Left cardiac atrium (tissue), 4 donors: ENCODE measurements around the gene DUSP7. TPM values are rescaled to one million over a fixed set of nuclear protein-coding genes. Genes with fewer than 3 reads are reported as not detected.

Source experiments
- ATAC-seq, 2 donors: fragments of 200-7000 bp; cut with Tn5 transposase; one replicate each; pipeline ENCODE4 v1.9.1; 2020; ENCODE audit warnings: mild to moderate bottlenecking in 2 of 2, moderate library complexity in 2 of 2
- DNase-seq: peaks from one replicate; pipeline ENCODE4 v3.0.0-alpha.2; 2020
- intact Hi-C, 2 donors: fragments of 100-400 bp; cut with DNase I; formaldehyde crosslinking; loops; one replicate each; pipeline versions ENCODE4 v1.14.1 to v1.15.1; 2022 to 2023
- total RNA-seq, 2 donors: library from RNA; stranded (reverse); fragmentation: NEBNext Ultra II Directional; extraction: Animal tissue kit (Norgen Biotek cat#: 25700); gene quantifications; one replicate each; pipeline ENCODE4 v1.2.1, GENCODE V29; 2021
- donor health status: DM: no; HTN: yes; CAD: no.
- donor health status: DM: no; HTN: yes; CAD: no; lungs with severe emphysema.
- donor health status: DM: yes; HTN: yes; CAD: no.
- donor health status: Dilated cardiomyopathy.

The DUSP7 gene
- total RNA-seq, 2 donors from 2014 or later: 24.6 to 39.3 TPM

DNA sequence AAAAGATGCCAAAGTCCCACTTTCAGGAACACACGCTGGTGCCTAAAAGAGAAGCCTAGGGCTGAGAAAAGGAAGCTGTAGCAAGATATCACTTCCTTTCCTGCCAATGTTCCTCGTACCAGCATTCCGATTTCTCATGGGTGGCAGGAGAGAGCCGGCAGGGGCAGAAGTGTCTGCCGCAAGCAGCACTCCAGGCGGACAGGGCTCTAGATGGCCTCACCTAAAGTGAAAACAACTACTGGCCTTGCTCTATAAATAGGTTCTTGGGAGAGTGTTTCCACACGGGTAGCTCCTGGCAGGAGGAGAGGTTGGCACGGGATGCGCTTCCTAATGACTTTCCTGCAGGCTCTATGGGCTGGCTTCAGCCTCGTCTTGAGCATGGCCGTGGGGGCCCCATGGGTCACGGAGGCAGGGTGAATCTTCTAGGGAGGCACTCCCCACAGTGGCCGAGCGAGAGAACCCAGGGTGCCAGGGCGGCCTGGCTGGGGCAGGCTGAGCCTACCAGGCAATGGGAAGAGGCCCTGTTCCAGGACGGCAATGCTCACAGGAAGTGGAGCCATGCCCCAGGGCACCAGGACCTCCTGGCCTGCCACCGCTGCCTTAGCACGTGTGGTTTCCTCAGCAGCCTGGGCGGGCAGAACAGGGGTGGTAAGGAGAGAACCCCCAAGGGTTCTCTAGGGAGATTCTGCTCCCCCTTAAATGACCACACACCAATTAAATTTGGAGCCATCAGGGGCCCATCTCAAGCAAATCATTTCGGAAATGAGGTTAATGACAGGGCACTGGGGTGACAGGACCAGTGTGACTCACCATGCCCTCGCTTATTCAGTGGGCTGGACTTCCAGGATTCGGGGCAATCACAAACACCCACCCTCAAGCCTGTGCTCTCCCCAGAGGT is 14.6 kb upstream of the DUSP7 start:
- intact Hi-C loops: loop anchor here in 1 of 2 donors (5.0 kb wide), 1 partner anchor 36 kb away; no protein-coding TSS in a partner anchor
- peak; percentile 69 to 73 for ATAC-seq
- DNase-seq: peak; percentile 67

DNA sequence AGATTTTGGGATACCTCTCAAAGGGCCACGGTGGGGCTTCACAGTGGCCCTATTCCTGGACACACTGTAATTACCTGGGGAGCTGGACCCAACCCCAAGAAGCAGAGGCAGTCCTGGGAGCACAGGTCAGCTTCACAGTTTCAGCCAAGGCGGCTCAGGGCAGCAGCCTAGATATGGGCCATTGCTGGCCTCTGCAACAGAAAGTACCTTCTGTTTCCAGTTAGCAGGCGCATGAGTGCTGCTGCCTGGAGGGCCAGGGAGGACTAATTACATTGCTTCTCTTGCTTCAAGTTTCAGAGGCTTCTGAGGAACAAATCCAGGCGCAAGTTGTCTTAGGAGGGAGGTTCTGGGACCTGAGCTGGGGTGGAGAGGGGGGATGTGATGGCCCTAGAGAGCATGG is 13.5 kb upstream of the DUSP7 start:
- no peak for DNase-seq
- no peak for ATAC-seq
- intact Hi-C loops: loop anchor here in 1 of 2 donors (5.0 kb wide), 1 partner anchor 37 kb away; no protein-coding TSS in a partner anchor

DNA sequence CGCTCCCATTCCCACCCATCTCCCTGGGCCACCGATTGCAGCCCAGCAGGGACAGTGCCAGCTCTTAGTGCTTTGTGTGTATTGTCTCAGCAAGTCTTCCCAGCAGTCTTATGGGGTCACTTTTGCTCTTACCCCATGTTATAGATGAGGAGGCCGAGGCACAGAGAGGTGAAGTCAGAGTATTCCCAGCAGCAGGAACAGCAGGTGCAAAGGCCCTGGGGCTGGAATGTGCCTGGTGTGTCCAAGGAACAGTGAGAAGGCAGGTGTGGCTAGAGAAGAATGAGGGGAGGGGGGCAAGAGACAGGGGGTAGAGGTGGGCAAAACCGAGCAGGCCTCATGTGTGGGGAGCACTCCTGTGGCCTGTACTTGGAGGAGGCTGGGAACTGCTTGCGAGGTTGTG is 12.8 kb upstream of the DUSP7 start:
- DNase-seq: no peak
- no peak for ATAC-seq
- intact Hi-C loops: no loop called here

DNA sequence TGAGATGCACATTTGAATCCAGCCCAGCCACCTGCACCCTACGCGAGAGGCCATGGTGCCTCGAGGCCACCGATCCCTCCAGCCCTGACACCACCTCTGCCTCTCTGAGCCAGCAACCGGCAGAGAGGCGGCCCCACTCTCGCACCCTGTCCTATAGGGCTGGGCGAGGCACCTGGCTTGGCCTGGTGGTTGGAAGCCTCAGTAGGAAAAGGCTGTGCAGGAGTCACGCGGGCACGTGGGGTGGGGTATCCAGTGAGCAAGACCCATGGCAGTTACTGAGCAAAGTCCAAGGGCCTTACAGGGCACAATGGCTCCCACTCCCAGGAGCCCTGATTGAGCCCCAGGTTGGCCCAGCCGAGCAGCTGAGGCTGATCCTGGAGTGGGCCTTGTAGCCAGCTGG is 12.4 kb upstream of the DUSP7 start:
- no peak for DNase-seq
- intact Hi-C loops: no loop called here
- ATAC-seq: no peak

DNA sequence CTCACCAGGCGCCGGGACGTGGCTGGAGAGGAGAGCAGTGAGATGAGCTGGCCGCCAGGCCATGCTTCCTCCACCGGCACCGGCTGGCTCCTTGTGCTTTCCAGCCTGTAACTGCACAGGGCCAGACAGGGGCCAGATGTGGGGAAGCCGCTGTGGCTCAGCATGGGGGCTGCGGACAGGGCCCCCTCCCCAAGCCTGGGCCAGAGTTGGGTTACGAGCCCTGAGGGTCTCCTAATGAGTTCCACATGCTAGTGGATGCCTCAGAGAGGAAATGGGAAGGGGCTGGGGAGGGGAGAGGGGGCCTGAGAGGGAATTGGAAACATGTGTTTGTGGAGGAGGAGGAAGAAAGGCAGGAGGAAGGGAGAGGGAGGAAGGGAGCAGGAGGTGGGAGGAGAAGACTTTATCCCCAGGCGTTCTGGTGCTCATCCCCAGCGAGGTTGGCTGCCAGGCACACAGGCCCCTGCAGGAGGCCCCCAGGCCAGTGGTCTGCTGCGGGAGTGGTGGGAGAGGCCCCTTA is 11.7 kb upstream of the DUSP7 start:
- intact Hi-C loops: no loop called here
- DNase-seq (no peak), ATAC-seq (no peak)

DNA sequence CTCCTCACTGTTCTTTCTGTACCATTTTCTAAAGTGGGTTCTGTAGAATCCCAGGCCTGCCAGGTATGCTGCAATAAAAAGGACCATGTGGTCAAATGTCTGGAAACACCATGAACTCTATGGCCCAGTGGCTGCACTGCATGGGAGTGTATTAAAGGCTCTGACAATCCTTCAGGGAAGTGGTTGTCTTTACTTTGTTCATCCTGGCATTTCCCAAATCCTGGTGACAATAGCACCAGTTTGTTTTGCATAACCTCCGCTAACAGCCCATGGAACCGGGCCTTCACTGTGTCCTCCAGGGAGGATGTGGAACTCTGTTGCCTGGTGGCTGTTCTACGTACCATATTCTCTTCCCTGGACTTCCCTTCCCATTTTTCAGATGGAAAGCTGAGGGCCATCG is 11.2 kb upstream of the DUSP7 start:
- no peak for DNase-seq
- intact Hi-C loops: no loop called here

DNA sequence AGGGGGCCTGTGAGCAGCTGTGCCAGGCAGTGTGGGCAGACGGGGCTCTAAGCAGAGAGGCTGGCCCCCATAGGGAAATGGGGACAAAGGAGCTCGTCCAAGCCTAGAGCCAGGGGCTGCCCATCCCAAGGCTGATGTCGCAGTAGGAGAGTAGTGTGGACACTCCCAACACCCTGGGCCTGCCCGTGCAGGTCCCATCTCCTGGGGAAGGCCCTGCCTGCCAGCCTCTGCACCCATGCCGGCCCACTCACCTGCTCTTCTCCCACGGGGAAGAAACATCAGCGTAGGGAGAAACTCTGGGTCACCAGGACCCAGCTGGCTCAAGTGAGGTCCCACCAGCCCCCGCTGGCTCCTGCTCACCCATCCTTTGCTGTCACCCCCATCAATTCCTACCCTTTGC is 10.7 kb upstream of the DUSP7 start:
- ATAC-seq (no peak), DNase-seq (no peak)
- intact Hi-C loops: no loop called here

More for the DNA sequence above, 11.2 kb upstream of the DUSP7 start:
- no peak for ATAC-seq

DNA sequence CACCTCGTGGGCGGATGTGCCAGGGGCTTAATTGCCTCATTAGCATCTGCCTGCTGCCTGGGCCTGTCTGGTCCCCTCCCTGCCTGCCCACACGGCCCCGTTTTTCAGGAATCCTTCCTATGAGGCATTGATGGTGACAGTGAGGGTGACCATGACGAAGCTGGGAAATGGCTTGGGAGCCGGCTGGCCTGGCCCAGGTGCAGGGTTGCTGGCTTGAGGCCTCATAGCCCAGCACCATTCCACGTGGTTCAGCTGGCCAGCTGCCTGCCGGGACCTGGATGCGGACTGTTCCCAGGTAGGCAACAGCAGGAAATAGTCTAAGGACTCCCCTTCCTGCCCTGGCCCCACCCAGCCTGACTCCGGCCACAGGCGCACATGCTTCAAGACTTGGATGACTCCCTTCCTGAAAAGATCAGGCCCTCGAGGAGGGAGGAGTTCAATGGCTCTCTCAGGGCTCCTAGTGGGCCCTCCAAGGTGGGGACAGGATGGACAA is 8.9 kb upstream of the DUSP7 start:
- no peak for DNase-seq
- no peak for ATAC-seq
- intact Hi-C loops: no loop called here

DNA sequence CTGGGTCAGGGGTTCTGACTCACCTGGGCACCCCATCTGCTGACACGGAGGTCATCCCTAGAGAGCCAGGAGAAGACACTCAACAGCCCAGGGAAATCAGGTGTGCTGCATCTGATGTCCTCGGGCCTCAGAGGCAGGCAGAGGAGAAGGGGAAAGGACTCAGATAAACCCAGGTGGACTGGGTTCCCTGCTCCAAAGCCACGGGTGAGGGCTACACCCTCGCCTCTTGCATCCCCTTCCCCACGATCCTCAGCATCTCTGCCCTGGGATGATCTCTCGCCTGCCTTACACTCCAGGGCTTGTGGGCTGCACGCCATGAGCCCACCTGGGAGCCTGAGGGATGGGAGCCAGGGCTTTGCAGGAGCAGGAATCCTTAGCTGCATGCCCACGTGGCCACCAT is 8.2 kb upstream of the DUSP7 start:
- intact Hi-C loops: no loop called here
- no peak for ATAC-seq
- DNase-seq: no peak

DNA sequence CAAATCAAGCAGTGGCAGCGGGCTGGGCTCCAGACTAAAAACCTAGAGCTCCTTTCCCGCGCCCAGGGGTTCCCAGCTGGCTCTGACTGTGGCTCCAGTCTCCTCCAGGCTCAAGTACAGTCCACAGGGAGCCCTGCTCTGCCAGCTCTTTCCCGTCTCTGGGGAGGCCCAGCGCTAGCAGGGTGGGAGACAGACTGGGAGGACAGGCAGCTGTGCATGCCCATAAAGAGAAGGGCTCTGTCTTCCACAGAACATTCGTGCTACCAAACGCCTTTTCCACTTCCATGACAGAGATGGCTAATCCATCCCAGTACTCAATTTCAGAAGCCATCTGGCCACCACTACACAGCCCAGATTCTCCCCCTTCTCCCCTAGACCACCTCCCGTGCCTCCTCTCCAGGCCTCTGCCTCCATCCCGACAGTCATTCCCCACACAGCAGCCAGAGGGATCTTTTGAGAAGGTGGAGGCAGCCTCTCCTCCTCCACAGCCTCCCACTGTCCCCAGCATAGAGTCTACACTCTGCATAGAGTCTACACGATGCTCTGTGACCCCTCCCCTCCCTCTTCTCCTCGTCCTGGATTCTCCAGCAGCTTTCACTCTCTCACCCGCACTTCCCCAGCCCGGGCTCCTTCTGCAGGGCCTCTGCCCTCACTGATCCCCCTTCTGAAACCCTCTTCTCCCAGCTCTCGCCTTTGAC is 6.8 kb upstream of the DUSP7 start:
- DNase-seq: no peak
- ATAC-seq: no peak
- intact Hi-C loops: no loop called here

DNA sequence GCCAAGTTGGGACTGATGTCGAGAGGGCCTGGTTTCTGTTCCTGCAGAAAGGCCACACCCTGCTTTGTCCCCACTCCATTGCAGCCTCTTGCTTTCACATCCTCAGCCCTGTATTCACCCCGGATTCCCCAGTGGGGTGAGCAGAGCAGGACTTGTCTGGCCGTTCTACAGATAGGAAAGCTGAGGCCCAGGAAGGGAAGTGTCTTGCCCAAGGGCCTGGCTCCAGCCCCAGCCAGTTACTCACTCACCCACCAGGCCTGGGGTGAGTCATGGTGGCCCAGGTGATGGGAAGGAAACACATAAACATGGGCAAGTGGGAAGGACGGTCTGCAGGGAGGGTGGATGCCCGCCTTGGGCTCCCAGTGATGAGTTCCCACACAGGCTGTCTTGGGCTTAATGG is 6.1 kb upstream of the DUSP7 start:
- peak; percentile 65 for DNase-seq

DNA sequence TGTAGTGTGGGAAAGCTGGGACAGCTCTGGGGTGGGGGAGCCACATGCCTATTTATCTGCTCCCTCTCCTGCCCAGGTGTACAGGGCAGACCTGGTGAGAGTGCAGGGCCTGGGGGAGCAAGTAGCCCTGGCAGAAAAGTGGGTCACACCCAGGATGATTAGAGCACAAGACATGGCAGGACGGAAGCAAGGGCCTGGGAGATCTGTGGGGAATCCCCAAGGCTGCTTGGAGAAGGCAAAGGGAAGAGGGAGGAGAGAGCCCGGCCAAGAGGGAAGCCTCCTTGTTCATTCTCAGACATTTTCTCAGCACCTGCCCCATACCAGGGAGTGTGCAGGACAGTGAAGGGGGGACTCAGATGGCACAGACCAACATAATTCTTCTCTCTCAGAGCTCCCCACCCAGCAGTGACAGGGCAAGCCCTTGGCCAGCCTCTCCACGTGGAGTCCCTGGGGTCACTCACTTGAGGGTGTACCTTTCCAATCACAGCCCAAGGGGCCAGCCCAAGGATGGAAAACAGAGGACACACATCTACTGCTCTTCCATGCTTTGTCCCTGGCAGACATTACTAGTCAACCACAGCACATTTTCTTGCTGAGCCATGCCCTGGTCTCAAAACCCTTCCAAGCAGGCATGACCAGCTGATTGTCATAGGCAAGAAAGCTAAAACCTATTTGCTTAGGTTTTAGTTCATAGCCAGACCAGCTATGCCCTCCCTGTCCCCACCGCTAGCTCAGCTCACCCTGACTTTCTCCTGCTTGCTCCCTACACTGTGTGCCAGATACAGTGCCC is 4.9 kb upstream of the DUSP7 start:
- intact Hi-C loops: no loop called here
- DNase-seq: no peak
- no peak for ATAC-seq

More for the DNA sequence above, 6.1 kb upstream of the DUSP7 start:
- ATAC-seq: peak in 1 of 2 donors; percentile 70
- intact Hi-C loops: no loop called here

DNA sequence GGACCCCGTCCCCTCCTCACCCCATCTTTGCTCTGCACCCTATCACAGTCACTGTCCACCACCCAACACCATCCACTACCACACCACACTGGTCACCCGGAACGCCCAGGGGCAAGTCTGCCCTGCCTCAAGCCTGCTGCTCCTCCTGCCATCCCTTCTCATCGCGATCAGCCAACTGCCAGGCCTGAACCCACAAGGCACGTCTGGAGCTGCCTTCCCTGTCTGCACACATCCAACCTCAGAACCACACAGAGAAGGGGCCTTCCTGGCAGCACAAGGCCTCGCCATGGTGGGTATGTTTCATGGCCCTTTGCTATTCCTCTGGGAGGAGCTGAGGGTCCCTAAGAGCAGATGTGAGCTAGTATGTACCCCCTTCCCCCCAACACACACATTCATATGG is 3.4 kb upstream of the DUSP7 start:
- DNase-seq (no peak), ATAC-seq (no peak)
- intact Hi-C loops: loop anchor here (5.0 kb wide), 2 partner anchors 53 to 63 kb away; no protein-coding TSS in a partner anchor

DNA sequence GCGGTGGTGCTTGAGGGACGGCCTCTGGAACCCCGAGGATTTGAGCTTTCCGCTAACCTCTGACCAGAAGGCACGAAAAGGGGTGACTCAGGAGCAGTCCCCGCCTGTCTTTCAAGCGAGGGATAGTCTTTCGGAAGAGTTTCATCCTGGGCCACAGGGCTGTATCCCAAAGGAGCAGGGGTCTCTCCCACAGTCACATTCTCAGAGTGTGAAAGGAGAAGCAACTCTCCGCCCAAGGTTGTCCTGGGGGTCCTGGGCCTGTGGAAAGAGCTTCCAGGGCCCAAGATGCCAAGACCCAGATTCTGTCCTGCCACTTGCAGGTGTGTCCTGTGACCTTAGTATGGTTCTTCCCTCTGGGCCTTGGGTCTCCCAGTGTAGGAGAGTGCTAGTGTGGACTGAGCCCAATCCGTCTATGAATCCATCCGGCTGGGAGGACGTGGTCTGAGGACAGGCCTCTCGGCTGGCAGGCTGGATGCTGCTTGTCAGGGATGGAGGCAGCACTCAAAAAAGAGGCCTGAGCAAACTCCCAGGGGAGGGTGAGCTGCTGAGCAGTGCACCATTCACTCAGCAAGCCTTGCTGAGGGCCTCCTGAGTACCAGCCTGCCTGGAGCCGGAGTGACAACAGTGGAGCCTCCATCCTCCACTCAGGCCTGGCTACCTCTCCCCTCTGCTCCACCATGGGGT is 1.6 kb upstream of the DUSP7 start:
- ATAC-seq: no peak
- intact Hi-C loops: loop anchor here (5.0 kb wide), 2 partner anchors 54 to 64 kb away; no protein-coding TSS in a partner anchor

DNA sequence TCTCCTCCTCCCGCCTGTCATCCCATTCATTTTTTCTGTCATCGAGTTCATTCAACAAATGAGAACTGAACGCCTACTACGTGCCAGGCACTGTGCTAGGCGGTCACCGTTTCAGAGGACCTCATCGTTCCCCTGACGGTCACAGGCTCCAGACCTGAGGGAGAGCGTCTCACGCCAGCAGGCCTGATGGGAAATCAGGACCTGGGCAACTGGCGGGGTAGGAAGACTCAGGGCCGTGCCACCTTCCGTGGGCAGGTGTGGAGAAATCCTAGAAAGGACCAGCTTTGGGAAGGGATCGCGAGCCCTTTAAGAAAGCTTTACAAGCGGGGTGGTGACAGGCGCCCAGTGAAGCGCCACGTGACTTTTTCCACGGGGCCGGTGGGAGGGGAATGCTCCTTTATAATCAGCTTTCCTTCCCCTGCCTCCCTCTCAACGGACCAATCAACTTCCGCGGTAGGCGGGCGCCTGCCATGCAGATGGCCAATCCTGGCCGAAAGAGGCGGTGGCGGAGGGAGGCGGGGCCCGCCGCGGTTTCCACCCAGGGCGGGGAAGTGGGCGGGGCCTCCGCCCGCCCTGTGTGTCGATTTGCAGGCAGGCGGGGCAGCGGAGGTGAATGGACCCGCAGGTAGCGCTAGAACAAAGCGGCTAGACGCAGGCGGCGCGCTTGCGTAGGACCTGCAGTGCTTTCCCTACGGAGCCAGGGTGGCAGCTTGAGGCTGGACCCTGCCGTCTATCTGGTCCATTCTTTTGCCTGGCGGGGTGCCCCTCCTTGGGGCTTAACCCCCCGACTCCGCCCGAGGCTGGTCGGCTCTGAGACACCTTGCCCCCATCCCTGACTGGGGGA is 819 bp upstream of the DUSP7 start:
- intact Hi-C loops: loop anchor here (5.0 kb wide), 2 partner anchors 55 to 65 kb away; no protein-coding TSS in a partner anchor
- ATAC-seq (peak; percentile 90 to 92), DNase-seq (peak; percentile 99)

More for the DNA sequence above, 1.6 kb upstream of the DUSP7 start:
- no peak for DNase-seq

DNA sequence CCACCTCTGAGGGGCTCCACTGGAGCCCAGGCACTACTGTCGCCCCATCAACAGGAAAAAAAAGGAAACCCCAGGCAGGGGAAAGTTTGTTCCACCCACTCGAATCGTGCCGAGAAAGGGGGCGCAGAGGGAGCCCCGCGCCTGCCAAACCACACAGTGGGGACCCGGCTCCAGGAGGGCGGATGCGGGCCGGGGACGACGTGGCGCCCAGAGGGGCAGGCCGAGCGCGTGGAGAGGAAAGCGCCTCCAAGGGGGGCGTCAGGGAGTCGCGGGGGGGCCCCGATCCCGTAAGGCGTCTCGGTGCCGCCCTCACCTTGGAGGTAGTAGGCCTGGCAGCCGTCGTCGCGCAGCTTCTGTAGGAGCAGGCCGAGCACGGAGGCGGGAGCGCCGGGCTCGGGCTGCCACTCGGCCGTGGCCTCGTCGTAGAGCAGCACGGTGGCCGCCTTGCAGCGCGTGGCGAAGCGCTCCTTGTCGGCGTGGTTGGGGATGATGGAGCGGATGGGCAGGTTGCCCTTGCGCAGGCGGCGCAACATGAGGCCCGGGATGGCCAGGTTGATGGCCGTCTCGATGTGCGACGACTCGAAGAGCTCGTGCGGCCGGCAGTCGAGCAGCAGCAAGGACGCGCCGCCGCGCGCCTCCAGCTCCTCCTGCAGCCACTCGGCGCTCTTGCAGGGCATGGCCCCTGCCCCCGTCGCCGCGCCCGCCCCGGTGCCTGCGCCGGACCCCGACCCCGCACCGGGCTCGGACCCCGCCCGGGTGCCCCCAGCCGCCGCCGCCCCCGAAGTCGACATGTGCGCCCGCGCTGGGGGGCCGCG is 627 bp downstream of the DUSP7 start:
- intact Hi-C loops: loop anchor here (2.0 to 5.0 kb wide), 3 partner anchors 57 to 85 kb away; no protein-coding TSS in a partner anchor
- peak in 1 of 2 donors; percentile 3 for ATAC-seq
- peak; percentile 56 for DNase-seq
